Measurements from ENCODE around the gene LIPF.

DNA sequence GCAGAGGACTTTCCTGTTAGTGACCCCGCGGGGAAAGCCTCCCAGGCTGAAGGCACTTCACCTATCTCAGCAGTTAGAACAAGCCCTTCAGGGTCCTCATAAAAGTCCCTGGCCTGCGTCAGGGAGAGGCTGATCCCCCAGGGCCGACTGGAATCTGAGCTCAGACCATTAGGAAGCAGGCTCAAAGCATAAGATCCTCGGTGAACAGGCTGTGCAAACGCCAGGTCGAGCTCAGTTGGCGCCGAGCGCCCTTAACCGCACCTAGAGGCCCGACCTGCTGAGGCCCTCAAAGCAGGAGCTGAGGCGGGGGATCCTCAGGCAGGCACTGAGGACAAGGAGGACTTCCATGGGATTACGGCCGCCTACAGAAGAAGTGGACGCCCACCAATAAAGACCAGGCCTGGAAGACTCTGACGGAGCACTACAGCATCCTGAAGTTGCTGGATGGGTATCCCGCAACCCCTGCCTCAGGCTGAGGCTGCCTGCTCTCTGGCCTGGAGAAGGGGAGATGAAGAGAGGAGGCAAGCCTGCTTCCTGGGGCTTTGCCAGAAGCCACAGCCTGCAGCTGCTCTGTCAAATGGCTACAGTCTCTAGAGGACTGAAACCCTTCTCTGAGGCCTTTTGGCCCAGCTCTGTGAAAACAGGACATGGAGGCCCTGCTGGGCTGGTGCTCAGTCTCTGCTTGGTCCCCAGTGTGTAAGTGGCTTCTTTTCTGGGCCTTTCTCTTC is 47.8 kb upstream of the LIPF start:
- TF ChIP-seq, protein P1, sequence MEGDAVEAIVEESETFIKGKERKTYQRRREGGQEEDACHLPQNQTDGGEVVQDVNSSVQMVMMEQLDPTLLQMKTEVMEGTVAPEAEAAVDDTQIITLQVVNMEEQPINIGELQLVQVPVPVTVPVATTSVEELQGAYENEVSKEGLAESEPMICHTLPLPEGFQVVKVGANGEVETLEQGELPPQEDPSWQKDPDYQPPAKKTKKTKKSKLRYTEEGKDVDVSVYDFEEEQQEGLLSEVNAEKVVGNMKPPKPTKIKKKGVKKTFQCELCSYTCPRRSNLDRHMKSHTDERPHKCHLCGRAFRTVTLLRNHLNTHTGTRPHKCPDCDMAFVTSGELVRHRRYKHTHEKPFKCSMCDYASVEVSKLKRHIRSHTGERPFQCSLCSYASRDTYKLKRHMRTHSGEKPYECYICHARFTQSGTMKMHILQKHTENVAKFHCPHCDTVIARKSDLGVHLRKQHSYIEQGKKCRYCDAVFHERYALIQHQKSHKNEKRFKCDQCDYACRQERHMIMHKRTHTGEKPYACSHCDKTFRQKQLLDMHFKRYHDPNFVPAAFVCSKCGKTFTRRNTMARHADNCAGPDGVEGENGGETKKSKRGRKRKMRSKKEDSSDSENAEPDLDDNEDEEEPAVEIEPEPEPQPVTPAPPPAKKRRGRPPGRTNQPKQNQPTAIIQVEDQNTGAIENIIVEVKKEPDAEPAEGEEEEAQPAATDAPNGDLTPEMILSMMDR (IDR thresholded peaks at IDR 0.05; ENCODE audit: poor library complexity, severe bottlenecking), result no peak
- TF ChIP-seq, protein P2, sequence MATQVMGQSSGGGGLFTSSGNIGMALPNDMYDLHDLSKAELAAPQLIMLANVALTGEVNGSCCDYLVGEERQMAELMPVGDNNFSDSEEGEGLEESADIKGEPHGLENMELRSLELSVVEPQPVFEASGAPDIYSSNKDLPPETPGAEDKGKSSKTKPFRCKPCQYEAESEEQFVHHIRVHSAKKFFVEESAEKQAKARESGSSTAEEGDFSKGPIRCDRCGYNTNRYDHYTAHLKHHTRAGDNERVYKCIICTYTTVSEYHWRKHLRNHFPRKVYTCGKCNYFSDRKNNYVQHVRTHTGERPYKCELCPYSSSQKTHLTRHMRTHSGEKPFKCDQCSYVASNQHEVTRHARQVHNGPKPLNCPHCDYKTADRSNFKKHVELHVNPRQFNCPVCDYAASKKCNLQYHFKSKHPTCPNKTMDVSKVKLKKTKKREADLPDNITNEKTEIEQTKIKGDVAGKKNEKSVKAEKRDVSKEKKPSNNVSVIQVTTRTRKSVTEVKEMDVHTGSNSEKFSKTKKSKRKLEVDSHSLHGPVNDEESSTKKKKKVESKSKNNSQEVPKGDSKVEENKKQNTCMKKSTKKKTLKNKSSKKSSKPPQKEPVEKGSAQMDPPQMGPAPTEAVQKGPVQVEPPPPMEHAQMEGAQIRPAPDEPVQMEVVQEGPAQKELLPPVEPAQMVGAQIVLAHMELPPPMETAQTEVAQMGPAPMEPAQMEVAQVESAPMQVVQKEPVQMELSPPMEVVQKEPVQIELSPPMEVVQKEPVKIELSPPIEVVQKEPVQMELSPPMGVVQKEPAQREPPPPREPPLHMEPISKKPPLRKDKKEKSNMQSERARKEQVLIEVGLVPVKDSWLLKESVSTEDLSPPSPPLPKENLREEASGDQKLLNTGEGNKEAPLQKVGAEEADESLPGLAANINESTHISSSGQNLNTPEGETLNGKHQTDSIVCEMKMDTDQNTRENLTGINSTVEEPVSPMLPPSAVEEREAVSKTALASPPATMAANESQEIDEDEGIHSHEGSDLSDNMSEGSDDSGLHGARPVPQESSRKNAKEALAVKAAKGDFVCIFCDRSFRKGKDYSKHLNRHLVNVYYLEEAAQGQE (IDR thresholded peaks at IDR 0.05; ENCODE audit: borderline replicate concordance), result no peak
